KMS-11 (cell line): Measurements from ENCODE around the gene PRKAR2B.

Source experiments
- H2AFZ ChIP-seq: fragments of 200-600 bp; sonication (generic); 2 replicates; pipeline ENCODE4 v1.6.1; 2016; ENCODE audit warnings: antibody characterized with exemption, mixed run types, low read depth
- H3K27ac ChIP-seq: fragments of 200-600 bp; sonication (generic); 2 replicates; pipeline ENCODE4 v1.6.1; 2016; ENCODE audit warnings: mild to moderate bottlenecking, mixed run types
- H3K27me3 ChIP-seq: fragments of 200-600 bp; sonication (generic); 2 replicates; pipeline ENCODE4 v1.6.1; 2017; ENCODE audit warnings: mild to moderate bottlenecking, low read depth, mixed run types, moderate library complexity; ENCODE audit not compliant: insufficient read depth
- H3K36me3 ChIP-seq: fragments of 200-600 bp; sonication (generic); 2 replicates; pipeline ENCODE4 v1.6.1; 2017; ENCODE audit warnings: mild to moderate bottlenecking, mixed run types; ENCODE audit not compliant: insufficient read depth
- H3K4me1 ChIP-seq: fragments of 200-600 bp; sonication (generic); 2 replicates; pipeline ENCODE4 v1.6.1; 2016; ENCODE audit warnings: mild to moderate bottlenecking, low read depth, mixed run types; ENCODE audit not compliant: poor library complexity, severe bottlenecking
- H3K4me2 ChIP-seq: fragments of 200-600 bp; sonication (generic); 2 replicates; pipeline ENCODE4 v1.7.0; 2016; ENCODE audit warnings: mild to moderate bottlenecking, mixed run types
- H3K4me3 ChIP-seq: fragments of 200-600 bp; sonication (generic); IDR thresholded peaks from 2 replicates; pipeline ENCODE4 v1.6.1; 2017; ENCODE audit warnings: low read depth, low read length, mixed read lengths; ENCODE audit not compliant: insufficient read depth
- H3K79me2 ChIP-seq: fragments of 200-600 bp; sonication (generic); 2 replicates; pipeline ENCODE4 v1.6.1; 2016; ENCODE audit warnings: low read depth, mixed run types; ENCODE audit not compliant: insufficient read depth
- H3K9ac ChIP-seq: fragments of 200-600 bp; sonication (generic); 2 replicates; pipeline ENCODE4 v1.6.1; 2016; ENCODE audit warnings: mild to moderate bottlenecking, mixed run types
- H4K20me1 ChIP-seq: fragments of 200-600 bp; sonication (generic); 2 replicates; pipeline ENCODE4 v1.6.1; 2016; ENCODE audit warnings: mild to moderate bottlenecking, mixed run types; ENCODE audit not compliant: insufficient read depth
- CTCF ChIP-seq: fragments of 200-600 bp; sonication (generic); conservative IDR thresholded peaks from 2 replicates; pipeline ENCODE4 v1.6.1; 2017; ENCODE audit warnings: low read depth, mild to moderate bottlenecking, antibody characterized with exemption, low read length, moderate library complexity, mixed read lengths

The PRKAR2B gene

GRCh38 chr7:107206136-107206535, 161.6 kb downstream of the PRKAR2B start:
- Histone ChIP-seq H3K27me3 (no peaks in the 10 kb centered on the region), H2AFZ (no peak overlapping the region), H3K27ac (no peak overlapping the region), H3K4me2 (no peak overlapping the region), H3K79me2 (no peaks in the 10 kb centered on the region), H4K20me1 (no peaks in the 10 kb centered on the region), H3K36me3 (no peaks in the 10 kb centered on the region; the same call in 1 of the 2 replicates), H3K4me3 (no peak overlapping the region), H3K4me1 (peaks cover 20% of the 10 kb centered on the region), H3K9ac (no peak overlapping the region)
- no peak for TF ChIP-seq CTCF

- Histone ChIP-seq H3K4me2 (no peak overlapping the region), H3K79me2 (no peaks in the 10 kb centered on the region), H4K20me1 (no peaks in the 10 kb centered on the region), H3K9ac (no peak overlapping the region), H2AFZ (no peak overlapping the region), H3K27me3 (no peaks in the 10 kb centered on the region), H3K36me3 (no peaks in the 10 kb centered on the region; the same call in 1 of the 2 replicates), H3K27ac (no peak overlapping the region), H3K4me3 (no peak overlapping the region), H3K4me1 (peaks cover 20% of the 10 kb centered on the region)
- TF ChIP-seq CTCF, result no peak
Observed at GRCh38 chr7:107206706-107207105, 162.2 kb downstream of the PRKAR2B start.

GRCh38 chr7:107207459-107207858, 163.0 kb downstream of the PRKAR2B start:
- no peak for TF ChIP-seq CTCF
- Histone ChIP-seq H4K20me1 (no peaks in the 10 kb centered on the region), H3K27me3 (no peaks in the 10 kb centered on the region), H3K4me2 (no peak overlapping the region; the same call in 1 of the 2 replicates), H3K36me3 (no peaks in the 10 kb centered on the region; the same call in 1 of the 2 replicates), H2AFZ (no peak overlapping the region), H3K4me1 (peaks cover 20% of the 10 kb centered on the region), H3K9ac (no peak overlapping the region), H3K79me2 (no peaks in the 10 kb centered on the region), H3K4me3 (no peak overlapping the region), H3K27ac (no peak overlapping the region)

GRCh38 chr7:107208024-107208521, 163.6 kb downstream of the PRKAR2B start:
- no peak overlapping the region for H3K9ac ChIP-seq
- H3K27ac ChIP-seq, result no peak overlapping the region

More at GRCh38 chr7:107208024-107208521, 163.6 kb downstream of the PRKAR2B start:
- H3K4me2 ChIP-seq, result peak overlapping the region; percentile 13; the same call in 1 of the 2 replicates
- H3K4me1 ChIP-seq, result peaks cover 20% of the 10 kb centered on the region
- H4K20me1 ChIP-seq, result no peaks in the 10 kb centered on the region
- no peaks in the 10 kb centered on the region for H3K79me2 ChIP-seq
- no peak overlapping the region for H3K4me3 ChIP-seq
- no peaks in the 10 kb centered on the region; the same call in 1 of the 2 replicates for H3K36me3 ChIP-seq
- no peaks in the 10 kb centered on the region for H3K27me3 ChIP-seq
- TF ChIP-seq CTCF, result no peak
- no peak overlapping the region for H2AFZ ChIP-seq
